ENCODE results near the gene BCL2L1. TPM values are rescaled to one million over a fixed set of nuclear protein-coding genes. Genes with fewer than 3 reads are reported as not detected.

Gene BCL2L1
- total RNA-seq, 1 donor from 2014 or later, result 57.2 TPM

- Histone ChIP-seq H3K4me1 (peaks cover 77% of the 10 kb centered on the region), H3K36me3 (peaks cover 0 to 20% of the 10 kb centered on the region in 2 donors), H3K27ac (no peak overlapping the region), H3K27me3 (no peaks in the 10 kb centered on the region), H3K9me3 (no peaks in the 10 kb centered on the region), H3K4me3 (no peak overlapping the region)
- TF ChIP-seq POLR2AphosphoS5 (IDR thresholded peaks at IDR 0.05; ENCODE audit: insufficient read depth in 1 of 2, low read depth in 1 of 2), result no peak
- no peak for TF ChIP-seq CTCF (IDR thresholded peaks at IDR 0.05)
- TF ChIP-seq POLR2A (IDR thresholded peaks at IDR 0.05), result no peak
- no peak for DNase-seq (ENCODE audit: extremely low spot score in 2 of 2)
- intact Hi-C loops (cut with DNase I), result no loop called here
Measured at GRCh38 chr20:31707258-31707615, 15.4 kb downstream of the BCL2L1 start.

- Histone ChIP-seq H3K4me3 (no peak overlapping the region), H3K27me3 (no peaks in the 10 kb centered on the region), H3K27ac (peak overlapping the region; percentile 44), H3K4me1 (peaks cover 77% of the 10 kb centered on the region), H3K36me3 (peaks cover 0 to 20% of the 10 kb centered on the region in 2 donors), H3K9me3 (no peaks in the 10 kb centered on the region)
- TF ChIP-seq POLR2AphosphoS5 (IDR thresholded peaks at IDR 0.05; ENCODE audit: insufficient read depth in 1 of 2, low read depth in 1 of 2), result no peak
- no peak for TF ChIP-seq CTCF (IDR thresholded peaks at IDR 0.05)
- no peak for TF ChIP-seq POLR2A (IDR thresholded peaks at IDR 0.05)
- intact Hi-C loops (cut with DNase I), result no loop called here
- no peak for DNase-seq (ENCODE audit: extremely low spot score in 2 of 2)
Measured at GRCh38 chr20:31706607-31707257, 15.9 kb downstream of the BCL2L1 start.

GRCh38 chr20:31705598-31706597 is 16.8 kb downstream of the BCL2L1 start:
- Histone ChIP-seq H3K27ac (peak overlapping the region; percentile 44), H3K4me1 (peaks cover 74% of the 10 kb centered on the region), H3K36me3 (peaks cover 0 to 20% of the 10 kb centered on the region in 2 donors)

GRCh38 chr20:31705191-31705590 is 17.5 kb downstream of the BCL2L1 start:
- intact Hi-C loops (cut with DNase I), result no loop called here
- Histone ChIP-seq H3K36me3 (peaks cover 0 to 20% of the 10 kb centered on the region in 2 donors), H3K4me3 (no peak overlapping the region), H3K9me3 (no peaks in the 10 kb centered on the region), H3K27ac (peak overlapping the region; percentile 44), H3K27me3 (no peaks in the 10 kb centered on the region), H3K4me1 (peaks cover 74% of the 10 kb centered on the region)
- TF ChIP-seq POLR2A (IDR thresholded peaks at IDR 0.05), result no peak
- no peak for TF ChIP-seq POLR2AphosphoS5 (IDR thresholded peaks at IDR 0.05; ENCODE audit: insufficient read depth in 1 of 2, low read depth in 1 of 2)
- TF ChIP-seq CTCF (IDR thresholded peaks at IDR 0.05), result no peak
- DNase-seq (ENCODE audit: extremely low spot score in 2 of 2), result no peak

More at GRCh38 chr20:31705598-31706597, 16.8 kb downstream of the BCL2L1 start:
- Histone ChIP-seq H3K4me3 (no peak overlapping the region), H3K9me3 (no peaks in the 10 kb centered on the region), H3K27me3 (no peaks in the 10 kb centered on the region)
- intact Hi-C loops (cut with DNase I), result no loop called here
- no peak for DNase-seq (ENCODE audit: extremely low spot score in 2 of 2)
- no peak for TF ChIP-seq POLR2AphosphoS5 (IDR thresholded peaks at IDR 0.05; ENCODE audit: insufficient read depth in 1 of 2, low read depth in 1 of 2)
- TF ChIP-seq CTCF (IDR thresholded peaks at IDR 0.05), result no peak
- no peak for TF ChIP-seq POLR2A (IDR thresholded peaks at IDR 0.05)

All from vagina (tissue), 2 donors.